Prostate gland (tissue), 2 donors: Measurements from ENCODE around the gene DMBX1. TPM values are rescaled to one million over a fixed set of nuclear protein-coding genes. Genes with fewer than 3 reads are reported as not detected.

ENCODE experiments used
- DNase-seq: peaks from one replicate; pipeline ENCODE4 v3.0.0-alpha.2; 2019; ENCODE audit warnings: low spot score
- H3K27ac ChIP-seq, 2 donors: fragments of 200-600 bp; sonication (generic); 2 replicates each; pipeline ENCODE4 v1.5.1; 2017 to 2019
- H3K27me3 ChIP-seq: fragments of 200-600 bp; sonication (generic); replicated peaks from 2 replicates; pipeline ENCODE4 v1.5.1; 2019; ENCODE audit not compliant: insufficient read depth
- H3K36me3 ChIP-seq, 2 donors: fragments of 200-600 bp; sonication (generic); 1 replicate in 1 of 2; 2 replicates in 1 of 2; pipeline versions ENCODE4 v1.5.1 to v1.8.1; 2017 to 2019
- H3K4me1 ChIP-seq: fragments of 200-600 bp; sonication (generic); replicated peaks from 2 replicates; pipeline ENCODE4 v1.5.1; 2019
- H3K4me3 ChIP-seq, 2 donors: fragments of 200-600 bp; sonication (generic); 2 replicates each; pipeline ENCODE4 v1.5.1; 2017 to 2019
- H3K9me3 ChIP-seq: fragments of 200-600 bp; sonication (generic); 2 replicates; pipeline ENCODE4 v1.5.1; 2017
- CTCF ChIP-seq, 4 experiments: fragments of 200-600 bp in 2 of 4; fragments of 450-650 bp in 2 of 4; sonication (generic) in 2 of 4; IDR thresholded peaks; 1 replicate in 3 of 4; 2 replicates in 1 of 4; pipeline ENCODE4 v1.5.1; 2016 to 2019; ENCODE audit warnings: antibody characterized with exemption in 4 of 4, mild to moderate bottlenecking in 2 of 4, moderate library complexity in 2 of 4
- POLR2A ChIP-seq: fragments of 450-650 bp; IDR thresholded peaks from one replicate; pipeline ENCODE4 v1.6.1; 2016; ENCODE audit warnings: antibody characterized with exemption, mild to moderate bottlenecking
- POLR2AphosphoS5 ChIP-seq: sonication (generic); formaldehyde crosslinking; IDR thresholded peaks from one replicate; pipeline ENCODE4 v1.6.1; 2017; ENCODE audit warnings: antibody characterized with exemption
- WGBS: methylation state at CpG from one replicate; pipeline ENCODE4 v1.1.5; 2018; 5-methylcytosine and 5-hydroxymethylcytosine counted together
- intact Hi-C: fragments of 100-400 bp; cut with DNase I; formaldehyde crosslinking; loops from one replicate; pipeline ENCODE4 v1.14.2; 2022
- total RNA-seq, 2 donors: library from RNA; depleted of rRNA; stranded (reverse); fragments of >200 nt; gene quantifications; one replicate each; pipeline ENCODE4 v1.1.0, GENCODE V29; 2016

DMBX1 gene
- total RNA-seq, 2 donors from 2014 or later = not detected

GRCh38 chr1:46519209-46519608, 29.6 kb downstream of the DMBX1 start:
- no peaks in the 10 kb centered on the region for H3K4me1 ChIP-seq
- intact Hi-C loops = no loop called here
- no peak for DNase-seq
- no peaks in the 10 kb centered on the region for H3K9me3 ChIP-seq
- H3K36me3 ChIP-seq = no peaks in the 10 kb centered on the region
- TF ChIP-seq POLR2A (no peak), POLR2AphosphoS5 (no peak), CTCF (IDR thresholded peaks at IDR 0.05) (no peak)
- H3K27me3 ChIP-seq = no peaks in the 10 kb centered on the region
- H3K4me3 ChIP-seq = no peak overlapping the region
- no peak overlapping the region for H3K27ac ChIP-seq
- WGBS = 88% methylated on average over 4 of the region's 4 CpGs

GRCh38 chr1:46520063-46520911, 30.7 kb downstream of the DMBX1 start:
- H3K4me3 ChIP-seq = no peak overlapping the region
- intact Hi-C loops = no loop called here
- TF ChIP-seq POLR2A = no peak
- no peak for TF ChIP-seq CTCF (IDR thresholded peaks at IDR 0.05)
- TF ChIP-seq POLR2AphosphoS5 = no peak
- DNase-seq = no peak
- WGBS = 35% methylated on average over 14 of the region's 15 CpGs
- no peak overlapping the region for H3K27ac ChIP-seq
- H3K27me3 ChIP-seq = no peaks in the 10 kb centered on the region
- H3K9me3 ChIP-seq = no peaks in the 10 kb centered on the region
- no peaks in the 10 kb centered on the region for H3K4me1 ChIP-seq
- no peaks in the 10 kb centered on the region for H3K36me3 ChIP-seq

GRCh38 chr1:46521414-46521813, 31.8 kb downstream of the DMBX1 start:
- DNase-seq = no peak
- H3K27ac ChIP-seq = no peak overlapping the region
- no peaks in the 10 kb centered on the region for H3K9me3 ChIP-seq
- no peaks in the 10 kb centered on the region for H3K27me3 ChIP-seq
- intact Hi-C loops = no loop called here
- no peak overlapping the region for H3K4me3 ChIP-seq
- no peak for TF ChIP-seq CTCF (IDR thresholded peaks at IDR 0.05)
- H3K4me1 ChIP-seq = no peaks in the 10 kb centered on the region
- 79% methylated on average over 2 of the region's 2 CpGs for WGBS
- H3K36me3 ChIP-seq = no peaks in the 10 kb centered on the region

- peak; percentile 57 for DNase-seq
- no peaks in the 10 kb centered on the region for H3K9me3 ChIP-seq
- TF ChIP-seq CTCF (IDR thresholded peaks at IDR 0.05) (no peak), POLR2A (no peak), POLR2AphosphoS5 (peak; percentile 41)
- no peaks in the 10 kb centered on the region for H3K27me3 ChIP-seq
- 20% methylated on average over 16 of the region's 16 CpGs for WGBS
- intact Hi-C loops = no loop called here
- H3K27ac ChIP-seq = peak overlapping the region in 1 of 2 donors; percentile 13
- H3K4me1 ChIP-seq = no peaks in the 10 kb centered on the region
- H3K36me3 ChIP-seq = no peaks in the 10 kb centered on the region
- no peak overlapping the region for H3K4me3 ChIP-seq
Measured at GRCh38 chr1:46522184-46522968, 32.7 kb downstream of the DMBX1 start.
